Stomach smooth muscle (tissue), 2 donors: ENCODE data around the gene SLC6A5.

Experiments used
- H3K27ac ChIP-seq: one replicate; pipeline ENCODE4 v1.7.0; 2013; ENCODE audit warnings: mild to moderate bottlenecking, low read length, inconsistent platforms
- H3K27me3 ChIP-seq, 2 donors: one replicate each; pipeline ENCODE4 v1.7.0; 2013; ENCODE audit warnings: low read length in 2 of 2; ENCODE audit not compliant: insufficient read depth in 2 of 2, control insufficient read depth in 1 of 2
- H3K36me3 ChIP-seq, 2 donors: one replicate each; pipeline ENCODE4 v1.7.0; 2013; ENCODE audit warnings: low read length in 2 of 2; ENCODE audit not compliant: control insufficient read depth in 2 of 2, insufficient read depth in 2 of 2
- H3K4me1 ChIP-seq: one replicate; pipeline ENCODE4 v1.7.0; 2013; ENCODE audit warnings: low read length; ENCODE audit not compliant: control insufficient read depth, insufficient read depth
- H3K4me3 ChIP-seq, 2 donors: one replicate each; pipeline ENCODE4 v1.7.0; 2013; ENCODE audit warnings: low read length in 2 of 2
- H3K9ac ChIP-seq, 2 donors: one replicate each; pipeline ENCODE4 v1.7.0; 2013; ENCODE audit warnings: low read length in 2 of 2, mild to moderate bottlenecking in 1 of 2
- H3K9me3 ChIP-seq, 2 donors: one replicate each; pipeline ENCODE4 v1.7.0; 2013; ENCODE audit warnings: low read length in 2 of 2; ENCODE audit not compliant: control insufficient read depth in 2 of 2
- donor health status: healthy.
- donor health status: Pancreatic carcinoma.

SLC6A5 gene

GRCh38 chr11:20609727-20610707 is 10.6 kb downstream of the SLC6A5 start:
- H3K4me3 ChIP-seq = peak overlapping the region in 1 of 2 donors; percentile 15
- H3K27ac ChIP-seq = no peak overlapping the region
- peaks cover 34 to 40% of the 10 kb centered on the region in 2 donors for H3K27me3 ChIP-seq

GRCh38 chr11:20610825-20611224 is 11.4 kb downstream of the SLC6A5 start:
- H3K9me3 ChIP-seq = no peaks in the 10 kb centered on the region
- no peak overlapping the region for H3K4me3 ChIP-seq
- peaks cover 26 to 32% of the 10 kb centered on the region in 2 donors for H3K27me3 ChIP-seq
- no peak overlapping the region for H3K27ac ChIP-seq
- H3K36me3 ChIP-seq = no peaks in the 10 kb centered on the region
- H3K4me1 ChIP-seq = peaks cover 7% of the 10 kb centered on the region
- H3K9ac ChIP-seq = no peak overlapping the region

More at GRCh38 chr11:20609727-20610707, 10.6 kb downstream of the SLC6A5 start:
- H3K9me3 ChIP-seq = no peaks in the 10 kb centered on the region
- H3K4me1 ChIP-seq = peaks cover 11% of the 10 kb centered on the region
- no peaks in the 10 kb centered on the region for H3K36me3 ChIP-seq
- peak overlapping the region in 1 of 2 donors; percentile 13 for H3K9ac ChIP-seq

GRCh38 chr11:20611445-20611844 is 12.0 kb downstream of the SLC6A5 start:
- H3K4me3 ChIP-seq = no peak overlapping the region
- H3K27me3 ChIP-seq = peaks cover 25% of the 10 kb centered on the region in 2 donors
- no peak overlapping the region for H3K27ac ChIP-seq
- H3K9ac ChIP-seq = no peak overlapping the region
- H3K4me1 ChIP-seq = peaks cover 7% of the 10 kb centered on the region
- no peaks in the 10 kb centered on the region for H3K36me3 ChIP-seq
- H3K9me3 ChIP-seq = no peaks in the 10 kb centered on the region

GRCh38 chr11:20611892-20612291 is 12.5 kb downstream of the SLC6A5 start:
- Histone ChIP-seq H3K4me1 (peaks cover 7% of the 10 kb centered on the region), H3K27me3 (peaks cover 22 to 23% of the 10 kb centered on the region in 2 donors), H3K9me3 (no peaks in the 10 kb centered on the region)

GRCh38 chr11:20612416-20612815 is 13.0 kb downstream of the SLC6A5 start:
- H3K36me3 ChIP-seq = no peaks in the 10 kb centered on the region
- H3K27ac ChIP-seq = no peak overlapping the region
- H3K27me3 ChIP-seq = peaks cover 17 to 20% of the 10 kb centered on the region in 2 donors
- no peak overlapping the region for H3K4me3 ChIP-seq
- H3K9ac ChIP-seq = no peak overlapping the region
- no peaks in the 10 kb centered on the region for H3K9me3 ChIP-seq
- peaks cover 7% of the 10 kb centered on the region for H3K4me1 ChIP-seq

More at GRCh38 chr11:20611892-20612291, 12.5 kb downstream of the SLC6A5 start:
- H3K9ac ChIP-seq = no peak overlapping the region
- no peak overlapping the region for H3K27ac ChIP-seq
- no peak overlapping the region for H3K4me3 ChIP-seq
- H3K36me3 ChIP-seq = no peaks in the 10 kb centered on the region

GRCh38 chr11:20616920-20617319 is 17.5 kb downstream of the SLC6A5 start:
- Histone ChIP-seq H3K27ac (no peak overlapping the region), H3K9ac (no peak overlapping the region), H3K4me1 (peaks cover 5% of the 10 kb centered on the region)

GRCh38 chr11:20617346-20618005 is 18.1 kb downstream of the SLC6A5 start:
- no peaks in the 10 kb centered on the region for H3K36me3 ChIP-seq
- no peak overlapping the region for H3K27ac ChIP-seq

More at GRCh38 chr11:20616920-20617319, 17.5 kb downstream of the SLC6A5 start:
- no peaks in the 10 kb centered on the region for H3K36me3 ChIP-seq
- no peak overlapping the region for H3K4me3 ChIP-seq
- peaks cover 2 to 12% of the 10 kb centered on the region in 2 donors for H3K27me3 ChIP-seq
- H3K9me3 ChIP-seq = no peaks in the 10 kb centered on the region

GRCh38 chr11:20618083-20618482 is 18.7 kb downstream of the SLC6A5 start:
- H3K27ac ChIP-seq = no peak overlapping the region
- no peaks in the 10 kb centered on the region for H3K9me3 ChIP-seq
- H3K36me3 ChIP-seq = no peaks in the 10 kb centered on the region
- no peak overlapping the region for H3K4me3 ChIP-seq
- H3K27me3 ChIP-seq = peaks cover 2 to 9% of the 10 kb centered on the region in 2 donors
- no peak overlapping the region for H3K9ac ChIP-seq
- H3K4me1 ChIP-seq = peaks cover 5% of the 10 kb centered on the region

More at GRCh38 chr11:20617346-20618005, 18.1 kb downstream of the SLC6A5 start:
- Histone ChIP-seq H3K27me3 (peaks cover 2 to 12% of the 10 kb centered on the region in 2 donors), H3K4me1 (peaks cover 5% of the 10 kb centered on the region), H3K4me3 (no peak overlapping the region), H3K9me3 (no peaks in the 10 kb centered on the region), H3K9ac (no peak overlapping the region)

GRCh38 chr11:20620988-20621387 is 21.6 kb downstream of the SLC6A5 start:
- Histone ChIP-seq H3K27ac (no peak overlapping the region), H3K4me1 (peaks cover 5% of the 10 kb centered on the region), H3K36me3 (no peaks in the 10 kb centered on the region), H3K4me3 (no peak overlapping the region), H3K27me3 (peaks cover 2 to 9% of the 10 kb centered on the region in 2 donors), H3K9ac (no peak overlapping the region), H3K9me3 (no peaks in the 10 kb centered on the region)

- peaks cover 2 to 11% of the 10 kb centered on the region in 2 donors for H3K27me3 ChIP-seq
- H3K36me3 ChIP-seq = no peaks in the 10 kb centered on the region
- H3K4me1 ChIP-seq = peaks cover 5% of the 10 kb centered on the region
- H3K27ac ChIP-seq = no peak overlapping the region
- no peaks in the 10 kb centered on the region for H3K9me3 ChIP-seq
- no peak overlapping the region for H3K4me3 ChIP-seq
- H3K9ac ChIP-seq = no peak overlapping the region
Measured at GRCh38 chr11:20621679-20622078, 22.3 kb downstream of the SLC6A5 start.
